Heart left ventricle (tissue), 16 donors: ENCODE measurements around the gene PLCB1. TPM values are rescaled to one million over a fixed set of nuclear protein-coding genes. Genes with fewer than 3 reads are reported as not detected.

Experiments
- ATAC-seq, 4 donors: fragments of 200-7000 bp; cut with Tn5 transposase; one replicate each; pipeline ENCODE4 v1.9.1; 2020 to 2022; ENCODE audit warnings: moderate library complexity in 4 of 4, mild to moderate bottlenecking in 3 of 4, moderate number of reproducible peaks in 1 of 4
- DNase-seq, 5 donors: peaks; one replicate each; pipeline ENCODE4 v3.0.0-alpha.2; 2020
- H3K27ac ChIP-seq, 12 donors: fragments of 200-600 bp; sonication (generic) in 4 of 12; one replicate each; pipeline versions ENCODE4 v1.5.0 to v1.8.0; 2016 to 2022; ENCODE audit warnings: mild to moderate bottlenecking in 2 of 12
- H3K27me3 ChIP-seq, 9 donors: fragments of 200-600 bp; sonication (generic) in 2 of 9; one replicate each; pipeline versions ENCODE4 v1.5.1 to v1.8.0; 2016 to 2022; ENCODE audit warnings: mild to moderate bottlenecking in 3 of 9
- H3K36me3 ChIP-seq, 9 donors: fragments of 200-600 bp; sonication (generic) in 2 of 9; one replicate each; pipeline versions ENCODE4 v1.5.0 to v1.8.0; 2018 to 2022; ENCODE audit warnings: mild to moderate bottlenecking in 2 of 9
- H3K4me1 ChIP-seq, 12 donors: fragments of 200-600 bp; sonication (generic) in 4 of 12; one replicate each; pipeline versions ENCODE4 v1.5.0 to v1.8.0; 2016 to 2022; ENCODE audit warnings: mild to moderate bottlenecking in 3 of 12
- H3K4me3 ChIP-seq, 12 donors: fragments of 200-600 bp; sonication (generic) in 4 of 12; one replicate each; pipeline versions ENCODE4 v1.5.0 to v1.8.0; 2017 to 2022; ENCODE audit warnings: mild to moderate bottlenecking in 9 of 12, moderate library complexity in 4 of 12
- H3K9me3 ChIP-seq, 12 donors: fragments of 200-600 bp; sonication (generic) in 4 of 12; one replicate each; pipeline versions ENCODE4 v1.5.0 to v1.8.0; 2016 to 2022; ENCODE audit warnings: mild to moderate bottlenecking in 1 of 12
- CTCF ChIP-seq, 12 donors: fragments of 200-600 bp; sonication (generic) in 4 of 12; IDR thresholded peaks; one replicate each; pipeline versions ENCODE4 v1.5.0 to v1.8.0; 2018 to 2022; ENCODE audit warnings: antibody characterized with exemption in 12 of 12, mild to moderate bottlenecking in 5 of 12
- POLR2A ChIP-seq, 2 donors: fragments of 450-650 bp; IDR thresholded peaks; one replicate each; pipeline ENCODE4 v1.6.1; 2017; ENCODE audit warnings: antibody characterized with exemption in 2 of 2, mild to moderate bottlenecking in 2 of 2, moderate library complexity in 2 of 2
- WGBS, 4 donors: extraction: QIAGEN DNeasy Blood & Tissue Kit in 2 of 4; methylation state at CpG; one replicate each; pipeline versions ENCODE4 v1.1.5 to v1.1.7; 2013 to 2018; 5-methylcytosine and 5-hydroxymethylcytosine counted together
- intact Hi-C, 10 donors: fragments of 100-400 bp; cut with DNase I; formaldehyde crosslinking; loops; one replicate each; pipeline versions ENCODE4 v1.11.1 to v1.14.2; 2022
- polyA plus RNA-seq, 2 donors: library from polyadenylated mRNA; stranded (reverse); fragments of 200-250 nt; gene quantifications; one replicate each; pipeline ENCODE4 v1.2.3, GENCODE V29; 2013
- total RNA-seq, 9 donors: library from RNA; depleted of rRNA in 2 of 9; stranded (reverse); fragments of >200 nt in 2 of 9; fragmentation: NEBNext Ultra II Directional in 3 of 9; extraction: Animal tissue kit (Norgen Biotek cat#: 25700) in 3 of 9; gene quantifications; one replicate each; pipeline versions ENCODE4 v1.1.0 to v1.2.4, GENCODE V29; 2016 to 2023
- donor health status: ischemic (EF 13 %, LVEDD 7.1; RV severe dilation, severe dysfunction).
- donor health status: healthy with polysubstance abuse.
- donor health status: DM: no; HTN: yes; CAD: no.
- donor health status: DM: no; HTN: no; CAD: no.
- donor health status: ischemic (EF 25% LVEDD 6.9; RV normal size, moderate dysfunction).
- donor health status: ischemic (EF 25% LVEDD 5.7; RV mildly dilated, moderate dysfunction).
- donor health status: healthy.
- donor health status: DM: yes; HTN: yes; CAD: no.
- donor health status: ischemic (EF 35%, LVEDD 5.7; RV mildly dilated, moderate dysfunction).
- donor health status: nonischemic (EF 11% LVEDD 7.7; RV severe dilation, severe dysfunction).
- donor health status: DM: yes; HTN: yes; CAD: no.
- donor health status: PGD.
- donor health status: ischemic (EF 29% LVEDD 5.4; RV normal size, mild dysfunction).
- donor health status: nonischemic (EF 23%, LVEDD 6.1; RV moderate dilation, normal function).

Gene PLCB1
- total and polyA plus RNA-seq, 11 donors = 2.5 to 12.1 (median 7.4) TPM

GRCh38 chr20:8390037-8390433 is 258.0 kb downstream of the PLCB1 start:
- ATAC-seq (peak in 1 of 4 donors; percentile 32), DNase-seq (no peak)
- 46 to 69% (median 65%) methylated on average over 5 of the region's 5 CpGs for WGBS, 4 donors
- intact Hi-C loops = loop anchor here in 7 of 10 donors (5.0 to 10.0 kb wide), 8 partner anchors 145 to 455 kb away; partner anchors contain the start of gene PLCB1 (in 1 of the 7)
- H3K4me3 ChIP-seq = peak overlapping the region in 1 of 12 donors; percentile 12
- peak overlapping the region in 6 of 12 donors; percentile 2 to 57 (median 46) for H3K27ac ChIP-seq
- H3K4me1 ChIP-seq = peaks cover 0 to 41% (median 13%) of the 10 kb centered on the region in 12 donors
- H3K9me3 ChIP-seq = no peaks in the 10 kb centered on the region
- no peak for TF ChIP-seq CTCF (IDR thresholded peaks at IDR 0.05)
- H3K27me3 ChIP-seq = no peaks in the 10 kb centered on the region
- no peaks in the 10 kb centered on the region for H3K36me3 ChIP-seq

- DNase-seq (no peak), ATAC-seq (no peak)
- Histone ChIP-seq H3K27me3 (no peaks in the 10 kb centered on the region), H3K4me3 (no peak overlapping the region), H3K4me1 (peaks cover 0 to 41% (median 13%) of the 10 kb centered on the region in 12 donors), H3K27ac (peak overlapping the region in 3 of 12 donors; percentile 16 to 57 (median 43)), H3K9me3 (no peaks in the 10 kb centered on the region), H3K36me3 (no peaks in the 10 kb centered on the region)
- TF ChIP-seq CTCF (IDR thresholded peaks at IDR 0.05) (no peak), POLR2A (IDR thresholded peaks at IDR 0.05) (no peak)
- intact Hi-C loops = loop anchor here in 7 of 10 donors (5.0 to 10.0 kb wide), 8 partner anchors 144 to 456 kb away; partner anchors contain the start of gene PLCB1 (in 1 of the 7)
Measured at GRCh38 chr20:8390500-8390899, 258.4 kb downstream of the PLCB1 start.

GRCh38 chr20:8393381-8393780 is 261.3 kb downstream of the PLCB1 start:
- intact Hi-C loops = loop anchor here in 7 of 10 donors (5.0 to 10.0 kb wide), 8 partner anchors 141 to 459 kb away; partner anchors contain the start of gene PLCB1 (in 1 of the 7)

More at GRCh38 chr20:8393381-8393780, 261.3 kb downstream of the PLCB1 start:
- no peaks in the 10 kb centered on the region for H3K27me3 ChIP-seq
- no peaks in the 10 kb centered on the region for H3K36me3 ChIP-seq
- H3K9me3 ChIP-seq = no peaks in the 10 kb centered on the region
- ATAC-seq (no peak), DNase-seq (no peak)
- WGBS, 4 donors = 79 to 93% (median 84%) methylated on average over 3 of the region's 3 CpGs
- H3K4me3 ChIP-seq = no peak overlapping the region
- H3K4me1 ChIP-seq = peaks cover 0 to 24% (median 11%) of the 10 kb centered on the region in 12 donors
- TF ChIP-seq CTCF (IDR thresholded peaks at IDR 0.05) (no peak), POLR2A (IDR thresholded peaks at IDR 0.05) (no peak)
- no peak overlapping the region for H3K27ac ChIP-seq
